ENCODE measurements around the gene OLIG1. TPM values are rescaled to one million over a fixed set of nuclear protein-coding genes. Genes with fewer than 3 reads are reported as not detected.
A peak's percentile ranks its signal among the peaks of the same experiment; 100 is the strongest.

Gene OLIG1
- 1 to 10 TPM in 5 of 8 experiments, under 1 TPM in 1, not detected in 2; 0.17 to 3.4 (median 2.1) TPM for total RNA-seq

GRCh38 chr21:33069994-33070743, at the start of gene OLIG1:
Gene OLIG1, plus strand, starts transcription at chr21:33070141. Its CDS starts 106 bp downstream, at chr21:33070247.
- Histone ChIP-seq H3K4me3 (peak within 1 kb of the TSS; percentile 32 to 63 (median 47)), H3K27ac (peak within 1 kb of the TSS in 1 of 2 donors; percentile 56), H3K4me1 (replicated peaks in 1 of 2) (peaks cover 5 to 29% of the 10 kb centered on the region in 2 donors)
- WGBS, 10 experiments, result 0 to 5% (median 1%) methylated on average over 3 to 15 of the region's 82 CpGs; no CpG with 5 or more reads in 6 of the 10 experiments
- peak; percentile 65 to 87 (median 77) for ATAC-seq (replicated peaks in 6 of 8)
- in situ Hi-C loops (cut with MboI; ENCODE audit: low pct_unique_long_range_greater_than_20kb in 2 of 9, low sequenced_read_pairs in 9 of 9, unreplicated experiment in 9 of 9), result no loop called here

- no peak for ATAC-seq (replicated peaks in 6 of 8)
- H3K4me1 ChIP-seq (replicated peaks in 1 of 2), result peaks cover 20 to 34% of the 10 kb centered on the region in 2 donors
- 20 to 42% (median 29%) methylated on average over 1 to 4 of the region's 16 CpGs; no CpG with 5 or more reads in 7 of the 10 experiments for WGBS, 10 experiments
- H3K4me3 ChIP-seq, result no peak overlapping the region
- in situ Hi-C loops (cut with MboI; ENCODE audit: low pct_unique_long_range_greater_than_20kb in 2 of 9, low sequenced_read_pairs in 9 of 9, unreplicated experiment in 9 of 9), result no loop called here
- no peak overlapping the region for H3K27ac ChIP-seq
These were observed 49.3 kb upstream of the OLIG1 start for GRCh38 chr21:33020558-33021100.

GRCh38 chr21:33021150-33021549, 48.8 kb upstream of the OLIG1 start:
- in situ Hi-C loops (cut with MboI; ENCODE audit: low pct_unique_long_range_greater_than_20kb in 2 of 9, low sequenced_read_pairs in 9 of 9, unreplicated experiment in 9 of 9), result no loop called here
- Histone ChIP-seq H3K27ac (no peak overlapping the region), H3K4me3 (no peak overlapping the region), H3K4me1 (replicated peaks in 1 of 2) (peaks cover 20 to 34% of the 10 kb centered on the region in 2 donors)
- WGBS, 10 experiments, result 20 to 40% (median 40%) methylated on average over 1 of the region's 11 CpGs; no CpG with 5 or more reads in 7 of the 10 experiments
- ATAC-seq (replicated peaks in 6 of 8), result no peak

GRCh38 chr21:33021667-33022066, 48.3 kb upstream of the OLIG1 start:
- WGBS, 10 experiments, result 0 to 100% (median 40%) methylated on average over 1 to 3 of the region's 4 CpGs; no CpG with 5 or more reads in 4 of the 10 experiments
- in situ Hi-C loops (cut with MboI; ENCODE audit: low pct_unique_long_range_greater_than_20kb in 2 of 9, low sequenced_read_pairs in 9 of 9, unreplicated experiment in 9 of 9), result no loop called here
- no peak overlapping the region for H3K4me3 ChIP-seq
- no peak for ATAC-seq (replicated peaks in 6 of 8)
- peaks cover 20 to 34% of the 10 kb centered on the region in 2 donors for H3K4me1 ChIP-seq (replicated peaks in 1 of 2)
- no peak overlapping the region for H3K27ac ChIP-seq

- Histone ChIP-seq H3K4me3 (no peak overlapping the region), H3K4me1 (replicated peaks in 1 of 2) (peaks cover 20 to 34% of the 10 kb centered on the region in 2 donors), H3K27ac (peak overlapping the region in 1 of 2 donors; percentile 57)
- 0 to 100% (median 43%) methylated on average over 1 to 9 of the region's 17 CpGs; no CpG with 5 or more reads in 2 of the 10 experiments for WGBS, 10 experiments
- no peak for ATAC-seq (replicated peaks in 6 of 8)
- in situ Hi-C loops (cut with MboI; ENCODE audit: low pct_unique_long_range_greater_than_20kb in 2 of 9, low sequenced_read_pairs in 9 of 9, unreplicated experiment in 9 of 9), result no loop called here
These were observed 47.5 kb upstream of the OLIG1 start for GRCh38 chr21:33022489-33022827.

- H3K4me1 ChIP-seq (replicated peaks in 1 of 2), result peaks cover 20 to 34% of the 10 kb centered on the region in 2 donors
- in situ Hi-C loops (cut with MboI; ENCODE audit: low pct_unique_long_range_greater_than_20kb in 2 of 9, low sequenced_read_pairs in 9 of 9, unreplicated experiment in 9 of 9), result no loop called here
- H3K27ac ChIP-seq, result peak overlapping the region in 1 of 2 donors; percentile 57
- 0 to 20% (median 13%) methylated on average over 1 to 11 of the region's 52 CpGs; no CpG with 5 or more reads in 6 of the 10 experiments for WGBS, 10 experiments
- ATAC-seq (replicated peaks in 6 of 8), result no peak
- peak overlapping the region in 1 of 5 donors; percentile 2 for H3K4me3 ChIP-seq
These were observed 46.9 kb upstream of the OLIG1 start for GRCh38 chr21:33022828-33023573.

GRCh38 chr21:33023574-33024200, 46.3 kb upstream of the OLIG1 start:
- in situ Hi-C loops (cut with MboI; ENCODE audit: low pct_unique_long_range_greater_than_20kb in 2 of 9, low sequenced_read_pairs in 9 of 9, unreplicated experiment in 9 of 9), result no loop called here
- no peak overlapping the region for H3K4me3 ChIP-seq
- H3K4me1 ChIP-seq (replicated peaks in 1 of 2), result peaks cover 22 to 34% of the 10 kb centered on the region in 2 donors
- 3 to 78% (median 33%) methylated on average over 4 to 22 of the region's 49 CpGs; no CpG with 5 or more reads in 2 of the 10 experiments for WGBS, 10 experiments
- no peak overlapping the region for H3K27ac ChIP-seq
- ATAC-seq (replicated peaks in 6 of 8), result peak in 1 of 8 experiments; percentile 9

- peak overlapping the region in 1 of 5 donors; percentile 56 for H3K4me3 ChIP-seq
- H3K27ac ChIP-seq, result no peak overlapping the region
- peaks cover 26 to 38% of the 10 kb centered on the region in 2 donors for H3K4me1 ChIP-seq (replicated peaks in 1 of 2)
- in situ Hi-C loops (cut with MboI; ENCODE audit: low pct_unique_long_range_greater_than_20kb in 2 of 9, low sequenced_read_pairs in 9 of 9, unreplicated experiment in 9 of 9), result no loop called here
- WGBS, 10 experiments, result 2 to 52% (median 26%) methylated on average over 2 to 40 of the region's 40 CpGs; no CpG with 5 or more reads in 2 of the 10 experiments
- no peak for ATAC-seq (replicated peaks in 6 of 8)
These were observed 45.5 kb upstream of the OLIG1 start for GRCh38 chr21:33024201-33025103.

- H3K27ac ChIP-seq, result peak overlapping the region in 1 of 2 donors; percentile 59
- peak in 5 of 8 experiments; percentile 6 to 40 (median 23) for ATAC-seq (replicated peaks in 6 of 8)
- WGBS, 10 experiments, result 2 to 8% methylated on average over 2 to 15 of the region's 22 CpGs; no CpG with 5 or more reads in 8 of the 10 experiments
- peak overlapping the region; percentile 32 to 56 (median 52) for H3K4me3 ChIP-seq
- H3K4me1 ChIP-seq (replicated peaks in 1 of 2), result peaks cover 27 to 42% of the 10 kb centered on the region in 2 donors
- in situ Hi-C loops (cut with MboI; ENCODE audit: low pct_unique_long_range_greater_than_20kb in 2 of 9, low sequenced_read_pairs in 9 of 9, unreplicated experiment in 9 of 9), result no loop called here
These were observed 44.8 kb upstream of the OLIG1 start for GRCh38 chr21:33025106-33025488.

GRCh38 chr21:33025489-33026442, 44.2 kb upstream of the OLIG1 start, which contains the start of gene OLIG2:
Gene OLIG2, plus strand, starts transcription at chr21:33025935. Its CDS starts 928 bp downstream, at chr21:33026863.
- ATAC-seq (replicated peaks in 6 of 8), result peak; percentile 39 to 94 (median 91)
- peak within 1 kb of the TSS; percentile 67 to 74 for H3K27ac ChIP-seq
- 0 to 7% (median 0%) methylated on average over 1 to 19 of the region's 59 CpGs; no CpG with 5 or more reads in 4 of the 10 experiments for WGBS, 10 experiments
- H3K4me3 ChIP-seq, result peak within 1 kb of the TSS; percentile 32 to 56 (median 52)
- H3K4me1 ChIP-seq (replicated peaks in 1 of 2), result peaks cover 28 to 42% of the 10 kb centered on the region in 2 donors
- in situ Hi-C loops (cut with MboI; ENCODE audit: low pct_unique_long_range_greater_than_20kb in 2 of 9, low sequenced_read_pairs in 9 of 9, unreplicated experiment in 9 of 9), result no loop called here

- in situ Hi-C loops (cut with MboI; ENCODE audit: low pct_unique_long_range_greater_than_20kb in 2 of 9, low sequenced_read_pairs in 9 of 9, unreplicated experiment in 9 of 9), result no loop called here
- H3K4me1 ChIP-seq (replicated peaks in 1 of 2), result peaks cover 29 to 48% of the 10 kb centered on the region in 2 donors
- WGBS, 10 experiments, result 0 to 27% (median 6%) methylated on average over 2 to 12 of the region's 21 CpGs; no CpG with 5 or more reads in 2 of the 10 experiments
These were observed 43.5 kb upstream of the OLIG1 start for GRCh38 chr21:33026443-33026858.

More at GRCh38 chr21:33026443-33026858, 43.5 kb upstream of the OLIG1 start:
- peak overlapping the region; percentile 32 to 56 (median 52) for H3K4me3 ChIP-seq
- ATAC-seq (replicated peaks in 6 of 8), result no peak
- H3K27ac ChIP-seq, result peak overlapping the region; percentile 67 to 74

Measured in motor neuron (in vitro differentiated cells).